B cell (primary cell): ENCODE measurements around the gene VILL.

Experiments used
- CTCF ChIP-seq: fragments of 200-600 bp; IDR thresholded peaks from one replicate; pipeline ENCODE4 v1.8.0; 2022; ENCODE audit warnings: antibody characterized with exemption, mild to moderate bottlenecking
- EZH2 ChIP-seq: IDR thresholded peaks from 2 replicates; pipeline ENCODE4 v1.6.1; 2012; ENCODE audit warnings: borderline replicate concordance, low read depth, mild to moderate bottlenecking, moderate library complexity, low read length; ENCODE audit not compliant: insufficient read depth, poor library complexity, severe bottlenecking

DNA sequence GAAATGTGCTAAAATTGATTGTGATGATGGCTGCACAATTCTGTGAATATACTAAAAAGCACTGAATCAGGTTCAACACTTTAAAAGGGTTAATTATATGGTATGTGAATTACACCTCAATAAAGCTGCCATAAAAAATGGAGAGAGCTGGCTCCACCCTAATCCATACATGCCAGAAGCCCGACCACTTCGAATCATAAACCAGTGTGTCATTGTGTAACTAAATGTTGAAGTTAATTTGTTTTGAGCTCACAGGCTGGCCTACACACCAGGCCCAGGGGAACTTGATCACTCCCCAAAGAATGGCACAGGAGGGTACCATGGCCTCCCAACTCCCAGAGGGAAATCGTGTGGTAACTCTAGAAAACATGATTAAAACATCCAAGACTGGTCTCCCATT lies 24.9 kb downstream of the VILL start:
- TF ChIP-seq CTCF (no peak), EZH2 (no peak)
